Adrenal gland (tissue), 5 donors: Measurements from ENCODE around the gene EPHA6.

Experiments used
- CTCF ChIP-seq, 6 experiments: fragments of 450-650 bp in 4 of 6; fragments of 200-600 bp in 2 of 6; sonication (generic) in 1 of 6; IDR thresholded peaks; 1 replicate in 5 of 6; 2 replicates in 1 of 6; pipeline versions ENCODE4 v1.5.1 to v1.8.0; 2016 to 2021; ENCODE audit warnings: antibody characterized with exemption in 6 of 6, mild to moderate bottlenecking in 2 of 6, moderate library complexity in 1 of 6
- POLR2A ChIP-seq, 2 donors: fragments of 450-650 bp; IDR thresholded peaks; one replicate each; pipeline ENCODE4 v1.6.1; 2017; ENCODE audit warnings: antibody characterized with exemption in 2 of 2, mild to moderate bottlenecking in 2 of 2, moderate library complexity in 1 of 2
- donor health status: DM: no; HTN: no; CAD: no.

- TF ChIP-seq CTCF (IDR thresholded peaks at IDR 0.05) (no peak), POLR2A (IDR thresholded peaks at IDR 0.05) (no peak)
Measured at GRCh38 chr3:96814651-96815567, 515 bp downstream of the EPHA6 start.
